Gastroesophageal sphincter (tissue), 4 donors: ENCODE data around the gene TMEM117. TPM values are rescaled to one million over a fixed set of nuclear protein-coding genes. Genes with fewer than 3 reads are reported as not detected.

Source experiments
- ATAC-seq: fragments of 150-250 bp; one replicate; pipeline ENCODE4 v1.9.1; 2016; ENCODE audit warnings: mild to moderate bottlenecking, moderate library complexity
- H3K27ac ChIP-seq, 4 donors: fragments of 200-600 bp; sonication (generic) in 3 of 4; 1 replicate in 3 of 4; 2 replicates in 1 of 4; pipeline ENCODE4 v1.5.1; 2016 to 2019
- H3K27me3 ChIP-seq: fragments of 200-600 bp; sonication (generic); one replicate; pipeline ENCODE4 v1.5.1; 2019
- H3K36me3 ChIP-seq, 2 donors: fragments of 200-600 bp; sonication (generic); one replicate each; pipeline ENCODE4 v1.5.1; 2019; ENCODE audit warnings: control low read depth in 1 of 2
- H3K4me1 ChIP-seq, 3 donors: fragments of 200-600 bp; sonication (generic); 1 replicate in 2 of 3; 2 replicates in 1 of 3; pipeline ENCODE4 v1.5.1; 2016 to 2019; ENCODE audit warnings: control low read depth in 2 of 3
- H3K4me3 ChIP-seq, 2 donors: fragments of 200-600 bp; sonication (generic); one replicate each; pipeline ENCODE4 v1.5.1; 2019; ENCODE audit warnings: mild to moderate bottlenecking in 1 of 2, moderate library complexity in 1 of 2
- H3K9me3 ChIP-seq, 3 donors: fragments of 200-600 bp; sonication (generic); one replicate each; pipeline ENCODE4 v1.5.1; 2017 to 2019; ENCODE audit warnings: control low read depth in 2 of 3
- CTCF ChIP-seq, 4 experiments: fragments of 200-600 bp in 2 of 4; fragments of 450-650 bp in 2 of 4; sonication (generic) in 1 of 4; IDR thresholded peaks; one replicate each; pipeline ENCODE4 v1.5.1; 2017 to 2019; ENCODE audit warnings: antibody characterized with exemption in 4 of 4, mild to moderate bottlenecking in 2 of 4, moderate library complexity in 2 of 4
- EP300 ChIP-seq: sonication (generic); formaldehyde crosslinking; IDR thresholded peaks from one replicate; pipeline ENCODE4 v1.6.1; 2017; ENCODE audit warnings: antibody characterized with exemption, mild to moderate bottlenecking
- POLR2A ChIP-seq, 2 donors: fragments of 450-650 bp; IDR thresholded peaks; one replicate each; pipeline ENCODE4 v1.6.1; 2017; ENCODE audit warnings: antibody characterized with exemption in 2 of 2, mild to moderate bottlenecking in 2 of 2, moderate library complexity in 1 of 2
- POLR2AphosphoS5 ChIP-seq: sonication (generic); formaldehyde crosslinking; IDR thresholded peaks from one replicate; pipeline ENCODE4 v1.6.1; 2017; ENCODE audit warnings: antibody characterized with exemption
- WGBS, 2 donors: methylation state at CpG; one replicate each; pipeline ENCODE4 v1.1.5; 2018; ENCODE audit warnings: low coverage in 1 of 2; 5-methylcytosine and 5-hydroxymethylcytosine counted together
- total RNA-seq, 4 donors: library from RNA; depleted of rRNA; stranded (reverse); fragments of >200 nt; gene quantifications; one replicate each; pipeline ENCODE4 v1.1.0, GENCODE V29; 2016

The TMEM117 gene
- total RNA-seq, 4 donors from 2014 or later: 7.8 to 21.5 (median 12.3) TPM

- Histone ChIP-seq H3K27me3 (no peaks in the 10 kb centered on the region), H3K9me3 (no peaks in the 10 kb centered on the region), H3K27ac (no peak overlapping the region), H3K4me3 (no peak overlapping the region), H3K4me1 (no peaks in the 10 kb centered on the region), H3K36me3 (peaks cover 0 to 14% of the 10 kb centered on the region in 2 donors)
- WGBS, 2 donors: 93 to 94% methylated on average over 4 of the region's 4 CpGs
- TF ChIP-seq CTCF (IDR thresholded peaks at IDR 0.05) (no peak), POLR2AphosphoS5 (no peak), POLR2A (IDR thresholded peaks at IDR 0.05) (no peak), EP300 (no peak)
- no peak for ATAC-seq
Observed at GRCh38 chr12:43848226-43848507, 12.3 kb downstream of the TMEM117 start.

GRCh38 chr12:43848786-43849185 is 12.9 kb downstream of the TMEM117 start:
- H3K36me3 ChIP-seq: peaks cover 0 to 14% of the 10 kb centered on the region in 2 donors
- H3K4me1 ChIP-seq: no peaks in the 10 kb centered on the region
- no peak for TF ChIP-seq POLR2A (IDR thresholded peaks at IDR 0.05)
- no peak for TF ChIP-seq CTCF (IDR thresholded peaks at IDR 0.05)
- TF ChIP-seq POLR2AphosphoS5: no peak
- TF ChIP-seq EP300: no peak
- H3K27ac ChIP-seq: no peak overlapping the region
- WGBS, 2 donors: 80 to 96% methylated on average over 1 to 3 of the region's 3 CpGs
- no peak for ATAC-seq
- no peaks in the 10 kb centered on the region for H3K27me3 ChIP-seq
- no peaks in the 10 kb centered on the region for H3K9me3 ChIP-seq
- H3K4me3 ChIP-seq: no peak overlapping the region

- H3K4me3 ChIP-seq: no peak overlapping the region
- no peaks in the 10 kb centered on the region for H3K9me3 ChIP-seq
- H3K4me1 ChIP-seq: no peaks in the 10 kb centered on the region
- H3K27ac ChIP-seq: no peak overlapping the region
- H3K36me3 ChIP-seq: peaks cover 0 to 3% of the 10 kb centered on the region in 2 donors
- no peaks in the 10 kb centered on the region for H3K27me3 ChIP-seq
- ATAC-seq: no peak
- 96 to 100% methylated on average over 1 of the region's 1 CpG for WGBS, 2 donors
- TF ChIP-seq EP300: no peak
- no peak for TF ChIP-seq POLR2A (IDR thresholded peaks at IDR 0.05)
- TF ChIP-seq POLR2AphosphoS5: no peak
- no peak for TF ChIP-seq CTCF (IDR thresholded peaks at IDR 0.05)
Observed at GRCh38 chr12:43852744-43853143, 16.9 kb downstream of the TMEM117 start.

- TF ChIP-seq CTCF (IDR thresholded peaks at IDR 0.05) (no peak), EP300 (no peak), POLR2A (IDR thresholded peaks at IDR 0.05) (no peak), POLR2AphosphoS5 (no peak)
- H3K27ac ChIP-seq: no peak overlapping the region
- WGBS, 2 donors: 60 to 96% methylated on average over 1 to 2 of the region's 2 CpGs
- H3K27me3 ChIP-seq: no peaks in the 10 kb centered on the region
- no peak overlapping the region for H3K4me3 ChIP-seq
- no peaks in the 10 kb centered on the region for H3K4me1 ChIP-seq
- no peak for ATAC-seq
- no peaks in the 10 kb centered on the region for H3K9me3 ChIP-seq
- no peaks in the 10 kb centered on the region for H3K36me3 ChIP-seq
Observed at GRCh38 chr12:43856972-43857371, 21.1 kb downstream of the TMEM117 start.

- no peak for ATAC-seq
- H3K4me3 ChIP-seq: no peak overlapping the region
- no peak for TF ChIP-seq EP300
- TF ChIP-seq POLR2A (IDR thresholded peaks at IDR 0.05): no peak
- no peak for TF ChIP-seq CTCF (IDR thresholded peaks at IDR 0.05)
- H3K4me1 ChIP-seq: no peaks in the 10 kb centered on the region
- H3K27ac ChIP-seq: no peak overlapping the region
- H3K27me3 ChIP-seq: no peaks in the 10 kb centered on the region
- WGBS, 2 donors: 69 to 80% methylated on average over 1 to 4 of the region's 7 CpGs
- no peaks in the 10 kb centered on the region for H3K9me3 ChIP-seq
- no peaks in the 10 kb centered on the region for H3K36me3 ChIP-seq
Observed at GRCh38 chr12:43858096-43858495, 22.2 kb downstream of the TMEM117 start.
